ENCODE measurements around the gene ANKRD18A.
"Not testable (repeated sequence)": the region's sequence is repeated elsewhere in the genome, so short reads cannot be mapped to it uniquely, and the experiment has no call there.

Gene ANKRD18A

GRCh38 chr9:38557746-38558145 is 62.6 kb downstream of the ANKRD18A start:
- not testable (repeated sequence) for H3K14ac ChIP-seq (ENCODE audit: low read length in 2 of 2); H3K9me3 ChIP-seq (ENCODE audit: control insufficient read depth, low read length); H3K36me3 ChIP-seq (ENCODE audit: control insufficient read depth in 1 of 2, insufficient read depth in 2 of 2, low read depth in 1 of 2, low read length in 2 of 2); DNase-seq; H2BK5ac ChIP-seq (ENCODE audit: low read depth, low read length, poor library complexity, severe bottlenecking); H2BK120ac ChIP-seq (ENCODE audit: low read depth, low read length); H2BK12ac ChIP-seq (ENCODE audit: low read length in 2 of 2); H3K27ac ChIP-seq (ENCODE audit: low read length, poor library complexity, severe bottlenecking); H3K4me2 ChIP-seq (ENCODE audit: low read length, poor library complexity, severe bottlenecking); H3K79me1 ChIP-seq (replicated peaks; ENCODE audit: low read length, poor library complexity, severe bottlenecking); H3K4ac ChIP-seq (ENCODE audit: low read depth in 1 of 2, low read length in 2 of 2); H3K27me3 ChIP-seq (ENCODE audit: control insufficient read depth in 1 of 2, insufficient read depth in 1 of 2, low read length in 2 of 2); H2AK5ac ChIP-seq (ENCODE audit: low read length, severe bottlenecking); H3K4me3 ChIP-seq (ENCODE audit: insufficient read depth in 1 of 2, low read depth in 1 of 2, low read length in 2 of 2); H4K8ac ChIP-seq (ENCODE audit: low read length); H3K23ac ChIP-seq (ENCODE audit: low read length in 2 of 2); H4K91ac ChIP-seq (ENCODE audit: low read length); H2AFZ ChIP-seq (ENCODE audit: low read depth, low read length); H3K18ac ChIP-seq (ENCODE audit: low read depth in 1 of 2, low read length in 2 of 2); H2BK15ac ChIP-seq (ENCODE audit: low read depth, poor library complexity, severe bottlenecking); H3K9ac ChIP-seq (ENCODE audit: low read length); H3K4me1 ChIP-seq (ENCODE audit: control insufficient read depth, insufficient read depth, low read depth, low read length)
- 63% methylated on average over 1 of the region's 1 CpG for WGBS

- H3K9ac ChIP-seq (ENCODE audit: low read length); H2BK12ac ChIP-seq (ENCODE audit: low read length in 2 of 2); H2AFZ ChIP-seq (ENCODE audit: low read depth, low read length); H3K4ac ChIP-seq (ENCODE audit: low read depth in 1 of 2, low read length in 2 of 2); H3K79me1 ChIP-seq (replicated peaks; ENCODE audit: low read length, poor library complexity, severe bottlenecking); H3K27ac ChIP-seq (ENCODE audit: low read length, poor library complexity, severe bottlenecking); H3K4me1 ChIP-seq (ENCODE audit: control insufficient read depth, insufficient read depth, low read depth, low read length); H2BK15ac ChIP-seq (ENCODE audit: low read depth, poor library complexity, severe bottlenecking); DNase-seq; H4K8ac ChIP-seq (ENCODE audit: low read length); H3K14ac ChIP-seq (ENCODE audit: low read length in 2 of 2); H3K4me2 ChIP-seq (ENCODE audit: low read length, poor library complexity, severe bottlenecking); H3K23ac ChIP-seq (ENCODE audit: low read length in 2 of 2); H4K91ac ChIP-seq (ENCODE audit: low read length); H2BK120ac ChIP-seq (ENCODE audit: low read depth, low read length); H3K9me3 ChIP-seq (ENCODE audit: control insufficient read depth, low read length); H2AK5ac ChIP-seq (ENCODE audit: low read length, severe bottlenecking); H3K4me3 ChIP-seq (ENCODE audit: insufficient read depth in 1 of 2, low read depth in 1 of 2, low read length in 2 of 2); H3K18ac ChIP-seq (ENCODE audit: low read depth in 1 of 2, low read length in 2 of 2); H3K36me3 ChIP-seq (ENCODE audit: control insufficient read depth in 1 of 2, insufficient read depth in 2 of 2, low read depth in 1 of 2, low read length in 2 of 2); H3K27me3 ChIP-seq (ENCODE audit: control insufficient read depth in 1 of 2, insufficient read depth in 1 of 2, low read length in 2 of 2); H2BK5ac ChIP-seq (ENCODE audit: low read depth, low read length, poor library complexity, severe bottlenecking): not testable (repeated sequence)
- 93% methylated on average over 2 of the region's 2 CpGs for WGBS
Measured at GRCh38 chr9:38554966-38555365, 65.4 kb downstream of the ANKRD18A start.

- H3K4me3 ChIP-seq (ENCODE audit: insufficient read depth in 1 of 2, low read depth in 1 of 2, low read length in 2 of 2); H3K27me3 ChIP-seq (ENCODE audit: control insufficient read depth in 1 of 2, insufficient read depth in 1 of 2, low read length in 2 of 2); H3K36me3 ChIP-seq (ENCODE audit: control insufficient read depth in 1 of 2, insufficient read depth in 2 of 2, low read depth in 1 of 2, low read length in 2 of 2); H4K8ac ChIP-seq (ENCODE audit: low read length); H3K79me1 ChIP-seq (replicated peaks; ENCODE audit: low read length, poor library complexity, severe bottlenecking); H2BK120ac ChIP-seq (ENCODE audit: low read depth, low read length); H2AFZ ChIP-seq (ENCODE audit: low read depth, low read length); H3K23ac ChIP-seq (ENCODE audit: low read length in 2 of 2); H2AK5ac ChIP-seq (ENCODE audit: low read length, severe bottlenecking); H3K4me2 ChIP-seq (ENCODE audit: low read length, poor library complexity, severe bottlenecking); H3K9ac ChIP-seq (ENCODE audit: low read length); H3K14ac ChIP-seq (ENCODE audit: low read length in 2 of 2); H3K27ac ChIP-seq (ENCODE audit: low read length, poor library complexity, severe bottlenecking); H2BK5ac ChIP-seq (ENCODE audit: low read depth, low read length, poor library complexity, severe bottlenecking); H2BK12ac ChIP-seq (ENCODE audit: low read length in 2 of 2); H2BK15ac ChIP-seq (ENCODE audit: low read depth, poor library complexity, severe bottlenecking); H3K9me3 ChIP-seq (ENCODE audit: control insufficient read depth, low read length); H3K4ac ChIP-seq (ENCODE audit: low read depth in 1 of 2, low read length in 2 of 2); H3K4me1 ChIP-seq (ENCODE audit: control insufficient read depth, insufficient read depth, low read depth, low read length); H4K91ac ChIP-seq (ENCODE audit: low read length); H3K18ac ChIP-seq (ENCODE audit: low read depth in 1 of 2, low read length in 2 of 2); DNase-seq: not testable (repeated sequence)
- WGBS = 82% methylated on average over 4 of the region's 4 CpGs
Measured at GRCh38 chr9:38553019-38553418, 67.4 kb downstream of the ANKRD18A start.

- not testable (repeated sequence) for H3K23ac ChIP-seq (ENCODE audit: low read length in 2 of 2); H3K4me1 ChIP-seq (ENCODE audit: control insufficient read depth, insufficient read depth, low read depth, low read length); H3K18ac ChIP-seq (ENCODE audit: low read depth in 1 of 2, low read length in 2 of 2); H3K9ac ChIP-seq (ENCODE audit: low read length); H3K27ac ChIP-seq (ENCODE audit: low read length, poor library complexity, severe bottlenecking); H2BK12ac ChIP-seq (ENCODE audit: low read length in 2 of 2); DNase-seq; H2BK15ac ChIP-seq (ENCODE audit: low read depth, poor library complexity, severe bottlenecking); H2BK5ac ChIP-seq (ENCODE audit: low read depth, low read length, poor library complexity, severe bottlenecking); H3K4me2 ChIP-seq (ENCODE audit: low read length, poor library complexity, severe bottlenecking); H4K8ac ChIP-seq (ENCODE audit: low read length); H4K91ac ChIP-seq (ENCODE audit: low read length); H3K27me3 ChIP-seq (ENCODE audit: control insufficient read depth in 1 of 2, insufficient read depth in 1 of 2, low read length in 2 of 2); H2AK5ac ChIP-seq (ENCODE audit: low read length, severe bottlenecking); H3K4me3 ChIP-seq (ENCODE audit: insufficient read depth in 1 of 2, low read depth in 1 of 2, low read length in 2 of 2); H3K14ac ChIP-seq (ENCODE audit: low read length in 2 of 2); H3K9me3 ChIP-seq (ENCODE audit: control insufficient read depth, low read length); H2BK120ac ChIP-seq (ENCODE audit: low read depth, low read length); H3K36me3 ChIP-seq (ENCODE audit: control insufficient read depth in 1 of 2, insufficient read depth in 2 of 2, low read depth in 1 of 2, low read length in 2 of 2); H3K79me1 ChIP-seq (replicated peaks; ENCODE audit: low read length, poor library complexity, severe bottlenecking); H2AFZ ChIP-seq (ENCODE audit: low read depth, low read length); H3K4ac ChIP-seq (ENCODE audit: low read depth in 1 of 2, low read length in 2 of 2)
- WGBS = 100% methylated on average over 1 of the region's 2 CpGs
Measured at GRCh38 chr9:38546497-38547163, 73.8 kb downstream of the ANKRD18A start.
